Cerebellar cortex (tissue), 1 donor: ENCODE data around the gene MAPK13.
"Not testable (repeated sequence)": the region's sequence is repeated elsewhere in the genome, so short reads cannot be mapped to it uniquely, and the experiment has no call there.

Source experiments
- DNase-seq: peaks from one replicate; pipeline ENCODE4 v3.0.0-alpha.2; 2015; ENCODE audit warnings: low spot score

The MAPK13 gene

DNA sequence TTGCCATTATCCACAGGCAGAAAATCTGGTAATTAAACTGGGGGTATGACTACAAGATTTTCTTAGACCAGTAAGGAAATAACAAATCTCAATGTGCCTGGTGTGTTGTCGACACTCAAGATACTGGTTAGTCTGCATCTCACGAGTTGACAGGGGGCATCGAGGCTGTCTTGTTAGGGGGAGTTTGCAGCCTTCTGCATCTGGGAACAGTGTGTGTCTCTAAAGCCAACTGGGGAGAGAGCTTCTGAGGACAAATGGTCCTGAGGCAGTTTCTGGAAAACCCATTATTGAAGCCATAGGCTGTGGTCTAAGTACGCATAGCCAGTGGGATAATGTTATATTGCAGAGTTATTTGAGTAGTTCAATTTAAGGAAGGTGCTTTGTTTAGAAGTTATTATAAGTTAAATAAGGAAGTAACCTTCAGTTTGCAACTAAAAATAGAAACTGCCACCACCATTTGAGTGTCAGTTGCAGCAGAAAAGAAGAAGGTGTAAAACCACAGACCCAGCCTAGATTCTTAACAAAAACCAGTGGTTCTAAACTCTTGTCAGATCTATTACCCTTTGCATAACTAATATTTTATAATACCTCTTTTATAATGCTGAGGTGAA is 15.4 kb upstream of the MAPK13 start:
- no peak for DNase-seq

DNA sequence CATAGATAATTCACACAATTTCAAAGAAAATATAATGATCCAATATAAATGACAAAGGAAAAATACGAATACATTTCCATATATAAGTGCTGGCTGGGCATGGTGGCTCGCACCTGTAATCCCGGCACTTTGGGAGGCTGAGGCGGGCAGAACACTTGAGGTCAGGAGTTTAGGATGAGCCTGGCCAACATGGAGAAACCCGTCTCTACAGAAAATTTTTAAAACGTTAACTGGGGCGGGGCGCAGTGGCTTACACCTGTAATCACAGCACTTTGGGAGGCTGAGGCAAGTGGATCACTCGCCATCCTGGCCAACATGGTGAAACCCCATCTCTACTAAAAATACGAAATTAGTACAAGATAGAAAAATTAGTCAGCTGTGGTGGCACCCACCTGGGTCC is 14.9 kb upstream of the MAPK13 start:
- DNase-seq, result no peak

- no peak for DNase-seq
Measured at GRCh38 chr6:36116066-36116864, 14.0 kb upstream of the MAPK13 start.

DNA sequence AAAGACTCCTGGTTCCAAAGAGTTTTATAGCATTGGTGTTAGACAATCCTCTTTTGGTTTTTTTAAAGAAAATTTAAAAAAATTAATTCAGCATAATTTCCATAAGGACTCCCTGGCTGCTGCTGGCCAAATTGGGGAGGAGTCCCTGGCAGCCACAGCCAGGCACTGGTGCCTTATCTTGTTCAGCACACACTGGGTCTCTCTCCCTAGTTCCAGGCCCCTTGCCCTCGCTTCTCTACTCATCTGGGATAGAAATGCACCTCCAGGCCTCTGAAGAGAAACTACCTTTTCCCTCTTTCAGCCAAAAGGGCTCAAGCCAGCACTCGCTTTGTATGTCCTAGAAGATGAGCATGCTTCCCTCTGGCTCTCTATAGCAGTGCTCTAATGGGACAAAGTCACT is 13.4 kb upstream of the MAPK13 start:
- DNase-seq, result no peak

DNA sequence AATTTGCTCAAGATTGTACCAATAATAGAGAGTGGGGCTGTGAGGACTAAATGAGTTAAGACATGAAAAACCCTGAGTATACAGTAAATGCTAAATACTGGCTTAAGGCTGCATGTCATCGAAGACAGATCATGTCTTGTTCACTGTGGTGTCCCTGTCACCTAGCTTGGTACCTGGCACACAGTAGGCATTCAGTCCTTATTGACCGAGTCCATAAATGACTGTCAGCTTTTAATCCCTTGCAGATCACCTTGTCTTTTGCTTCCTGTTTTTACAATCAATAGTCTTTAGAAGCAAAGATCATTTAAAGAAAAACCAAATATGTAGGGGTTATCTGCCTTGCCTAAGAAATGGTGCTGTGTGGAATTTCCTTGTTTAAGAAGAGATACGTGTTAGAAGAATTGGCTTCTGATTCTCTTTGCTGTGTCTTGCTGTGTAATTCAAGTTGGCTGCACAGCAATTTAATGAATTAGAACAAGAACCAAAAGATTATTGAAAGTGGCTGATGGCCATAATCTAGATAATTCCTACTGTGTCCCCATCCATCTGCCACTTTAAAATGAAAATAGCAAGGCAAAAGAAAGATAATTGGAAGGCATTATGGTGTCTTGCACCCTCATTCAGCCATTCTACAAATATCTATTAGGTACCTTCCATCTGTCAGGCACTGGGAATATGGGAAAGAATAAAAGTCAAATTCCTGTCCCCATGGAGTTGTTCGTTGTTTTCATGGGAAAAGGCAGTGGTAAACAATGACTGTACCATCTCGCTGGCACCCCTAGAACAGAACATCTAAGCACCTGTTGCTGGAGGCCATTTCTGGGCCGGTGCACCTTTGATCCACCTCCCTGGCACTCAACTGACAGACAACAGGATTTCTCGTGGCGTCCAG is 12.4 kb upstream of the MAPK13 start:
- no peak for DNase-seq

GRCh38 chr6:36118550-36119107 is 11.7 kb upstream of the MAPK13 start:
- DNase-seq, result no peak

GRCh38 chr6:36119209-36119608 is 11.1 kb upstream of the MAPK13 start:
- no peak for DNase-seq

DNA sequence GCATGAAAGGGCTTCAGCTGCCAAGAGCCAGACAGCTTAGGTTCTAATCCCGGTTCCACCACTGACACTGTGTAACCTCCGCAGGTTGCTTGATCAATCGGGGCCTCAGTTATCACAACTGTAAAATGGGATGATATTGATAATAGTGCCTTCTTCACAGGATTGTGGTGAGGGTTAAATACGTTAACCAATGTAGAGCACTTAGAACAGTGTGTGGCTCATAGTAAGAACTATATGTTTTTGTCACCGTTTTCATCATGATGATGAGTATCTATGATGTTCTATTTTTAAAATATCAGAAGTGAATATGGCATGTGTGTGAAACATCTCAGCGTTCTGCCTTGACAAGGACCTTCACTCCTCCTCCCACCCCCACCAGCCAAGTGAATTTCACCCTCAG is 10.3 kb upstream of the MAPK13 start:
- DNase-seq, result no peak

DNA sequence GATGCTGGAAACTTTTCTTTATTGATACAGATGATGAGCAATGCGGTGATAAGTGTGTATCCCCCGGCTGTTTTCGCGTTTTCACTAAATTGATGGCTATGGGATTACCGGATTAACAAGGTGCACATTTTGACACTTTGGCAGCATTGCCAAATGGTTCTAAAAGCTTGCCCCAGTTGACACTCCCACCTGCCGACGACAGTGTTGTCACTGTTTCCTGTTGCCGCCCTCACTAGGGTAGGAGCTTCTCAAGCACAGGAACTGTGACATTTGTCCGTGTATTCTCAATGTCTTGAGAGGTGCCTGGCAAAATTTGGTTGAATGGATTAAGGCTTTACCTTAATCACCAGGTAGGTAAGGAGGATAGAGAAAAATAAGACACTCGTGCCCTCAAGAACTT is 9.8 kb upstream of the MAPK13 start:
- no peak for DNase-seq

GRCh38 chr6:36120979-36121786 is 9.1 kb upstream of the MAPK13 start:
- DNase-seq, result no peak

- DNase-seq, result no peak
Measured at GRCh38 chr6:36121787-36122494, 8.4 kb upstream of the MAPK13 start.

- no peak for DNase-seq
Measured at GRCh38 chr6:36122495-36123269, 7.6 kb upstream of the MAPK13 start.

DNA sequence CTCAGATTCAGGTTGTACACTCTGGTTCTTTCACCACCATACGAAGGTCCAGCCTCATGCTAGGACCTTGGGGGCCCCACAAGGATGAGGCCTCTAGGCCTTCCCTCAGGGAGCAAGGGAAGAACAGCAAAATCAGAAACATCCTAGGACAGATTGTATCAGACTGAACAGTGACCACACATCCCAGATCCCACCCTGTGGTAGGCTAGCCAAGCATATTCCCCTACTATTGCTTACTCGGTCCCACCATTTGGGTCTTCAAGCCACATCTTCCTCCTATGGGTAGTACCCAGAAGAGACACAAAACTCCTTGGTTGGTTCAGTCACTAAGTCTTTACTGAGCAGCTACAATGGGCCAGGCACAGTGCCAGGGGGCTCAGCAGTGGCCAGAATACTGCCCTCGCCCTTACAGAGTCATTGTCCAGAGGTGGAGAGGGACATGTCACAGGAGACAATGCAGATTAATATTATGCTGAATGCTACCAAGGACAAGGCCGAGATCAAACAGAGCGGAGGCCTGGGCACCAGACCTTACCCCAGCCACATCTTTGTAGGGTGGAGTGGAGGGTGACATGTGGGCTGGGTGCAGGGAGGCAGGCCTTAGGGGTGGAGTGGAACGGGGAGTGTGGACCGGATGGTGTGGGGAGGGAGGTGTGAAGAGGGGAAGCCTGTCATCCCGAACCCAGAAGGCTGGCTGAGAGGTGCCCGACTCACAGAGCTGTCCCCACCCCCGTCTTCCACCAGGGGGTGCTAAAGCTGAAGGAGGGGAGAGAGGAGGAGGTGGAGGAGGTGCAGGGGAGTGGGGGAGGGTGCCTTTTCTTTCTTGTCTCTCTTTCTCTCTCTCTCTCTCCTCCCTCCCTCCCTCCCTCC is 6.8 kb upstream of the MAPK13 start:
- peak; percentile 73 for DNase-seq

GRCh38 chr6:36124346-36124745 is 6.0 kb upstream of the MAPK13 start:
- DNase-seq, result not testable (repeated sequence)

DNA sequence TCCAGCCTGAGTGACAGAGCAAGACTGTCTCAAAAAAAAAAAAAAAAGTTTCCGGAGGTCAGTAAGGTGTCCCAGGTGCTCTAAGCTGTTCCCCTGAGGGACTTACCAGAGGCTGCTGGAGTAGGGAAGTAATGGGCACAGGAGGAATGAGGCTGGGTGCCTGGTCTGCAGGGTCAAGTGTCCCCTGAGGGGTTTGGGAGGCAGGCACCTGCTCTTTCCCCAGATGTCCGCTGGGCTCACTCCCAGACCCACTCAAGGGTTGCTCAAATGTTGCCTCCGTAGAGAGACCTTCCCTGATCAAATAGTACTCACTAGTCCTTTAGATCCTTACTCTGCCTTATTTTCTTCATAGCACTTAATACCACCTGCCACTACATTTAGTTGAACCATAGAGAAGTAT is 5.4 kb upstream of the MAPK13 start:
- no peak for DNase-seq

DNA sequence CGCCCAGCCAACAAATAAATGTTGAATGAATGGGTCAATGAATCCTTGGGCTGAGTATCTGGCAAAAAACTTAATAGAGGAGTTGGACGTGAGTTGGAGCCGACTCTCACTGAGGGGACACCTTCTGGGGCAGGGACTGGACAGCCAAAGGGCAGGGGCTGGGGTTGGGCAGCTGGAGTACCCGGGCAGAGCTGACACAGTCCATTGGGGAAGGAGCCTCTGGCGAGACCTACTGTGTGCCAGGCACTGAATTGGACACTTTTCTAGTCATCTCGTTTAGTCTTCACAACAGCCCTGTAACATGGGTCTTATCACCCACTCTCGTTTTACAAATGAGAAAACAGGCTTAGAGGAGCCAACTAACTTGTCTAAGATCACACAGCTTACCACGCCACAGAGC is 4.7 kb upstream of the MAPK13 start:
- DNase-seq, result no peak

DNA sequence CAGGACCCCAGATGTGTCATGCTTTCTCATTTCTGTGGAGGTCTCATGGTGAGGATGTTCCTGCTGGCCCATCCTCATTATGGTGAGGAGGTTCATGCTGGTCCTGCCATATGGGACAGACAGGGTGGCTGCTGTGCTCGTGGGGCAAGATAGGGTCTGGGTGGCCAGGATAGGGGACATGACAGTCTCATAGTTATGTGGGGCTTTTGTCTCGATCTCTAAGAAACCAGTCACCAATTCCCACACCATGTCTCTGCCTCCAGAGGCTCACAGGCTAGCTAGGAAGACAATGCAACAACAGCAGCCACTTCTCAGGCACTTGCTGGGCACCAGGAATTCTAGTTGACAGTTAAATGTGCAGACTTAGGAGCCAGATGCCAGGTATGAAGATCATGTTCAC is 4.2 kb upstream of the MAPK13 start:
- DNase-seq, result no peak

- no peak for DNase-seq
Measured at GRCh38 chr6:36126553-36127458, 3.5 kb upstream of the MAPK13 start.
